ENCODE results near the gene TRPM6. TPM values are rescaled to one million over a fixed set of nuclear protein-coding genes. Genes with fewer than 3 reads are reported as not detected.

Gene TRPM6
- total RNA-seq, 4 donors from 2014 or later, result 0.15 to 1.2 (median 0.66) TPM

DNA sequence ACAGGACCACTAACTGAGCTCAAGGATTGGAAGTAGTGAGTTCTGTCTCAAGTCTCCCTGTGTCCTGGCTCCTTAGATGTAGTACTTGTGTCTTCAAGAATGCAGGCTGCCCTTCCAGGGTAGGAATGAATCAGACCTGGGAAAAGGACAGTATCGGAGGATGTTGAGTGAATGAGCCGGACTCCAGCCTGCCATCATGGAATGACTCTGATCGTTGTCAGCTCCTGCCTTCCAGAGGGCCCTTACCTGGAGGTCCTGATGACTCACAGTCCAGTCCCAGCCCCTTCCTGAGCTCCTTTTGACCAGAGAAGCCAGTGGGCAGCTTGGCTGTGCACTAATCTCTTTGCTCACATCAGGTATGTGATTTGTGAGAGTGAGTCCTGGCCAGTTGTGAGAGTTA lies 161.1 kb downstream of the TRPM6 start:
- no peak overlapping the region for H3K4me3 ChIP-seq (ENCODE audit: low read depth, poor library complexity, severe bottlenecking)
- no peak for TF ChIP-seq POLR2A (IDR thresholded peaks at IDR 0.05)
- TF ChIP-seq, protein P1, sequence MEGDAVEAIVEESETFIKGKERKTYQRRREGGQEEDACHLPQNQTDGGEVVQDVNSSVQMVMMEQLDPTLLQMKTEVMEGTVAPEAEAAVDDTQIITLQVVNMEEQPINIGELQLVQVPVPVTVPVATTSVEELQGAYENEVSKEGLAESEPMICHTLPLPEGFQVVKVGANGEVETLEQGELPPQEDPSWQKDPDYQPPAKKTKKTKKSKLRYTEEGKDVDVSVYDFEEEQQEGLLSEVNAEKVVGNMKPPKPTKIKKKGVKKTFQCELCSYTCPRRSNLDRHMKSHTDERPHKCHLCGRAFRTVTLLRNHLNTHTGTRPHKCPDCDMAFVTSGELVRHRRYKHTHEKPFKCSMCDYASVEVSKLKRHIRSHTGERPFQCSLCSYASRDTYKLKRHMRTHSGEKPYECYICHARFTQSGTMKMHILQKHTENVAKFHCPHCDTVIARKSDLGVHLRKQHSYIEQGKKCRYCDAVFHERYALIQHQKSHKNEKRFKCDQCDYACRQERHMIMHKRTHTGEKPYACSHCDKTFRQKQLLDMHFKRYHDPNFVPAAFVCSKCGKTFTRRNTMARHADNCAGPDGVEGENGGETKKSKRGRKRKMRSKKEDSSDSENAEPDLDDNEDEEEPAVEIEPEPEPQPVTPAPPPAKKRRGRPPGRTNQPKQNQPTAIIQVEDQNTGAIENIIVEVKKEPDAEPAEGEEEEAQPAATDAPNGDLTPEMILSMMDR (IDR thresholded peaks at IDR 0.05), result no peak
- DNase-seq (ENCODE audit: low spot score in 2 of 2), result no peak
- WGBS, 2 donors, result 90 to 96% methylated on average over 3 of the region's 3 CpGs
- intact Hi-C loops (cut with DNase I; ENCODE audit: low total_unique reads), result no loop called here

DNA sequence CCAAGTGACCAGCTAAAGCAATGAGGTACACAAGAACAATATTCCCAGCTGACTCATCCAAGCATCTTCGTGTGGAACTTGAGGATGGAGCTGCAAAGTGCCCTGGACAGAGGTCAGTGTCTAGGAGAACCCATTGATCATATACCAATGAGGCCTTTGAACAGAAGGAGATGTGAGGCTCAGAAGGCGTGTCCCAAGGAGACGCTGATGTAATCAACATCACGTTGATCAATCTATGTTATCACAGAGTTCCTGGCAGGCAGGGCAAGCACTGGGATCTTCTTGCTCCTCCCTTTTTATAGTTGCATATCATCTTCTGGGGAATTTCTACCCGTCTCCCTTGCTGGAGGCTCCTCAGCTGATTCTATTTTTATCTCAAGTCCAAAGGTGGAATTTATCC lies 163.4 kb downstream of the TRPM6 start:
- TF ChIP-seq POLR2A (IDR thresholded peaks at IDR 0.05), result no peak
- TF ChIP-seq, protein P1 (IDR thresholded peaks at IDR 0.05), result no peak
- DNase-seq (ENCODE audit: low spot score in 2 of 2), result no peak
- intact Hi-C loops (cut with DNase I; ENCODE audit: low total_unique reads), result no loop called here
- WGBS, 2 donors, result 47 to 58% methylated on average over 5 of the region's 5 CpGs
- no peak overlapping the region for H3K4me3 ChIP-seq (ENCODE audit: low read depth, poor library complexity, severe bottlenecking)

DNA sequence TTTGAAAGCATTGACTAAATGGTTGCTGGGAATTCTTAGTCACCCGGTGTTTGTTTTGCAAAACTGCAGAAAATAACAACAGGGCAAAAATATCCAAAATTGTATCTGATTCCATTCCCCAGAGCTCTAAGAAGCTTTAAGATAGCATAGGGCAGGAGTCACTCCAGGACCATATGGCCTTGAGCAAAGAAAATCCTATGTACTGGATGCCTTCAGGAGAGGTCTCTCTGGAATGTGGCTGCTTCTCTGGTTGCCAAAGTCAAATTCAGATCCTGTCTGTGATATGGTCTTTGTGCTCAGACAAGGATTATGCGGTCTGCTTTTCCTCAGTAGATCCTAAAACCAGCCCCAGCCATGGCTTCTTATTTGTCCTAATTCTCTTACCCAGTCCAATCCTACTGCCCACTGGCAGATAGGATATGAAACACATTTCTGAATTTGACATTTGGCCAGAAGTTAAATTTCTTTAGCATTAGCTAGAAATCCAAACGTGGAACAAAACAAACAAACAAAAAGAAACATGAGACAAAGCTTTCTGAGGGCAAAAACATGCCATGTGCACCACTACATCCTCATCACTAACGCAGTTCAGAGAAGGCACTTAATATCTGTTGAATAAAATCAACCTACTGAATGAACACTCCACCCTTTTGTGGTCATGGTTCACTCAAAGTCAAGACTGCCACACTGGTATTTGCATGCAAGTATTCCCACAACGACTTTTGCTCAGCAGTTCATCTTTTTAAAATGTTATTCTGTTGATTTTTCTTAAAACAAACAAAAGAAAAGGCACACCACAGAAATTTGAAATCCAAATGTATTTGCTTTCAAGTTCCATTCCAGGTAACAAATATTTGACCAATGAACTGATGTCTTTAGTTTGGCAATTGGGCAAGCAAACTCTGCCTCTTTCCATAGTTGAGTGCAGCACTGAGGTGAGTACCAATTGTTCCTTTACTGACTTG lies 165.7 kb downstream of the TRPM6 start:
- intact Hi-C loops (cut with DNase I; ENCODE audit: low total_unique reads), result no loop called here
- DNase-seq (ENCODE audit: low spot score in 2 of 2), result no peak
- TF ChIP-seq POLR2A (IDR thresholded peaks at IDR 0.05), result no peak
- TF ChIP-seq, protein P1 (IDR thresholded peaks at IDR 0.05), result no peak
- no peak overlapping the region for H3K4me3 ChIP-seq (ENCODE audit: low read depth, poor library complexity, severe bottlenecking)
- 57 to 64% methylated on average over 5 of the region's 5 CpGs for WGBS, 2 donors

DNA sequence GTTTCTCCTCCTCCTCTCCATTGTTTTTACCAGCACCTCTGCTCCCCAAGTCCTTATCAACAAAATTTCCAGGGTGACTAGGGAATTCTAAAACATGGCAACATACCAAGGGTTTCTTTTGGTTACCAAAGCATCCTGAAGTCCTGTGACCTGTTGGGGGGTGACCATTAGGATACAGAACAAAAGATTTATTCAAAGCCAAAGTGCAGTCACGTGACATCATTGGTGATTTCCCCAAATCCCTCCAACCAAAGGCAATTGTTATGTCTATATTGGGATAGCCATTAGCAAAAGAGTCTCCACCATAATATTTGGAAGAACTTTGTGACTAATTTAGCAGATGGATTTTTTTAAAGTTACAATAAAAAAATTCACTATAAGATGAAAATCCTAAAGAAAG lies 168.4 kb downstream of the TRPM6 start:
- no peak overlapping the region for H3K4me3 ChIP-seq (ENCODE audit: low read depth, poor library complexity, severe bottlenecking)
- WGBS, 2 donors, result 79 to 93% methylated on average over 1 of the region's 1 CpG
- intact Hi-C loops (cut with DNase I; ENCODE audit: low total_unique reads), result no loop called here
- no peak for TF ChIP-seq POLR2A (IDR thresholded peaks at IDR 0.05)
- no peak for DNase-seq (ENCODE audit: low spot score in 2 of 2)

DNA sequence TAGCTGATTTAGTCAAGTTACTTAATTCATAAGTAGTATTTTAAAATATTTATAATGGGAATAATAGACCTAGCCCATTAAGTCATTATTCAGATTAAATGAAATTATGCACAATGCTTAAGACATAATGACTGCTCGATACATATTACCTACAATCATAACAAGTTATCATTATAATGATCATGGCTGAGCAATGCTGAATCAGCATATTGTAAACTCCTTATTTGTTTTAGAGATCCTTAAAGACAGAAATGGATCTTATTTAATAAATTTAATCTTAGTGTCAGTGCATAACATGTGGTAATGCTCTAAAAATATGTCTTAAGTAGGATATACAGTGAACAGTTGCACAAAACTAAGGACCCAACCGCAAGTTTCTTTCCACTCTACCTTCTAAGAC lies 169.0 kb downstream of the TRPM6 start:
- intact Hi-C loops (cut with DNase I; ENCODE audit: low total_unique reads), result no loop called here
- 93 to 98% methylated on average over 2 of the region's 2 CpGs for WGBS, 2 donors
- H3K4me3 ChIP-seq (ENCODE audit: low read depth, poor library complexity, severe bottlenecking), result no peak overlapping the region
- no peak for DNase-seq (ENCODE audit: low spot score in 2 of 2)
- no peak for TF ChIP-seq POLR2A (IDR thresholded peaks at IDR 0.05)
- TF ChIP-seq, protein P1 (IDR thresholded peaks at IDR 0.05), result no peak

DNA sequence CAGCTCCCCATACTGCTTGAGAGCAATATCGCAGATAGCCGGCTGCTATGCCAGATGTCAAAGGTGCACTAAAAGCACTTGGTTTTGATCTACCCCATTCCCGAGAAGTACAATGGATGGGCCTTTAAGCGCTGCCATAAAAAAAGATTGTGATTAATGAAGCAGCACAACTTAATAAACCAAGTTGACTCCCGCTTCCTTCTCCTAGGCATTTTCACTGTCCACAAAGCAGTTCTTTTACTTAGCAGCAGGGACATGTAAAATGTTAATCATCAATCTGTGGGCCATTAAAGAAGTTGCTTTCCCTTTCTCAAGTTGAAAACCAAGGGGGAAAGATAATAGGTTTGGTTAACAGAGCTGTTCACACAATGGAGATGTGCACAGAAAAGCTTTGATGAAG lies 176.4 kb downstream of the TRPM6 start:
- DNase-seq (ENCODE audit: low spot score in 2 of 2), result no peak
- H3K4me3 ChIP-seq (ENCODE audit: low read depth, poor library complexity, severe bottlenecking), result no peak overlapping the region
- TF ChIP-seq, protein P1 (IDR thresholded peaks at IDR 0.05), result no peak
- no peak for TF ChIP-seq POLR2A (IDR thresholded peaks at IDR 0.05)
- WGBS, 2 donors, result 59 to 73% methylated on average over 5 of the region's 5 CpGs
- intact Hi-C loops (cut with DNase I; ENCODE audit: low total_unique reads), result no loop called here
